Measurements from ENCODE around the gene RNU6-9.

DNA sequence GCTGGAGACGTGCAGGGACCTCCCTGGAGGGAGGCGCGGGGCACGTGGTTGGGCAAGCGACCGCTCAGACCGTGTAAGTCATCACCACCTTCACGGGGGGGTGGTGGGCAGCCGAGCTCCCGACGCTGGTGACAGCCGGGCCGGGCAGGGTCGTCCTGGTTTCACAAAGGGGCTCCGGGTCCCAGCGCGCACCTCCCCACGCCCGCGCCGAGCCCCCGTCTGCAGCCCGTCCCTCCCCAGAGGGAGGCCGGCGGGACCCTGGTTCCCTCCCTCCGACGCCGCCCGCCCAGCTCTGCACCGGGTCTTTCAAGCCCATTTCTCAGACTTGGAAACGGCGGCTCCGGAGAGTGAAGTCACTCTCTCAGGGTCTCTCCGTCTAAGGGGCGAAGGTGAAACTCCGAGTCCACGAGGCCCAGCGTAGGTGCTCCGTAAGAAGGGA, 31.8 kb downstream of the RNU6-9 start:
- TF ChIP-seq POLR2A (IDR thresholded peaks at IDR 0.05) (no peak), EP300 (IDR thresholded peaks at IDR 0.05) (no peak)
- TF ChIP-seq, protein P1, sequence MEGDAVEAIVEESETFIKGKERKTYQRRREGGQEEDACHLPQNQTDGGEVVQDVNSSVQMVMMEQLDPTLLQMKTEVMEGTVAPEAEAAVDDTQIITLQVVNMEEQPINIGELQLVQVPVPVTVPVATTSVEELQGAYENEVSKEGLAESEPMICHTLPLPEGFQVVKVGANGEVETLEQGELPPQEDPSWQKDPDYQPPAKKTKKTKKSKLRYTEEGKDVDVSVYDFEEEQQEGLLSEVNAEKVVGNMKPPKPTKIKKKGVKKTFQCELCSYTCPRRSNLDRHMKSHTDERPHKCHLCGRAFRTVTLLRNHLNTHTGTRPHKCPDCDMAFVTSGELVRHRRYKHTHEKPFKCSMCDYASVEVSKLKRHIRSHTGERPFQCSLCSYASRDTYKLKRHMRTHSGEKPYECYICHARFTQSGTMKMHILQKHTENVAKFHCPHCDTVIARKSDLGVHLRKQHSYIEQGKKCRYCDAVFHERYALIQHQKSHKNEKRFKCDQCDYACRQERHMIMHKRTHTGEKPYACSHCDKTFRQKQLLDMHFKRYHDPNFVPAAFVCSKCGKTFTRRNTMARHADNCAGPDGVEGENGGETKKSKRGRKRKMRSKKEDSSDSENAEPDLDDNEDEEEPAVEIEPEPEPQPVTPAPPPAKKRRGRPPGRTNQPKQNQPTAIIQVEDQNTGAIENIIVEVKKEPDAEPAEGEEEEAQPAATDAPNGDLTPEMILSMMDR (IDR thresholded peaks at IDR 0.05): peak in 1 of 5 experiments; percentile 24

All from tibial nerve (tissue), 4 donors.